Measurements from ENCODE around the gene SIN3B. TPM values are rescaled to one million over a fixed set of nuclear protein-coding genes. Genes with fewer than 3 reads are reported as not detected.
A peak's percentile ranks its signal among the peaks of the same experiment; 100 is the strongest.

Gene SIN3B
- total RNA-seq, 5 donors from 2014 or later (not counting 1 experiment from before 2014, with no cell fraction given) = 76.4 to 94.5 (median 84.1) TPM

DNA sequence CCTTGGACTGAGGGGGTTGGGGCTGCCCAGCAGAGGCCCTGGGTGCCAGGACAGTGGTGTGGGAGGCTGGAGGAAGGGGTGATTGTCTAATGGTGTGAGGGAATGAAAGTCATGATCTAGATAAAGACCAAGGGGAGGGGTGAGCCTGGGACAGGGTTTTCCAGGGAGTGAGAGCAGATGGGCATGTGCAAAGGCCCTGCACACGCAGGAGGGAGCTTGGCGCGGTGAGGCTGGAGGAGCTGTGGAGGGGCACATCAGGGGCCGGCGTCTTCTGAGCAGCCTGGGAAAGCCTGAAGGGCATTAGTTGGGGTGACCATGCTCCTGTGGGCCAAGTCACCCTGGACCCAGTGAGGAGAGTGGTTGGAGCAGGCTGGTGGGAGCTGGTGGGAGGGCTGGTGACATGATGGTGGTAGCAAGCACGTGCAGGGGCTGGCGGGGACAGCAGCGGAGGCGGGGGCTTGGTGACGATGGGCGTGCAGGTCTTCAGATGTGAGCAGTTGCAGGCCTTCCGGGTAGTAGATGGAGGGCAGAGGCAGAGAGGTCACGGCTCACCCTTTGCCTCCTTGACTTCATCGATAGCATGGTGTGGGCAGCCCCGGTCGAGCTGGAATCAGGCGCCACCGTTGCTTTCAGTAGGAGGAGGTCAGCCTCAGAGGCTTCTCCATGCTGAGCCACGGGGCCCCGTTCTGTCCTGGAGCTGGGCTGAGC, 39.4 kb downstream of the SIN3B start:
- no peaks in the 10 kb centered on the region for H3K9me3 ChIP-seq
- Mint-ChIP-seq H3K36me3 (peaks cover 36% of the 10 kb centered on the region), H3K27me3 (no peaks in the 10 kb centered on the region), H3K9me3 (no peaks in the 10 kb centered on the region), H3K4me3 (no peak overlapping the region), H3K27ac (no peak overlapping the region), H3K4me1 (peaks cover 0 to 1% (median under 1%) of the 10 kb centered on the region in 3 donors)
- H3K27me3 ChIP-seq (replicated peaks in 1 of 2; ENCODE audit: control insufficient read depth in 2 of 2, extremely low read depth in 1 of 2, insufficient read depth in 2 of 2, low read length in 1 of 2) = no peaks in the 10 kb centered on the region
- H3K4me3 ChIP-seq (ENCODE audit: control insufficient read depth in 1 of 2, extremely low read depth in 1 of 2, low read length in 1 of 2) = no peak overlapping the region
- CTCF ChIA-PET = no interaction called here
- no peaks in the 10 kb centered on the region for H3K4me1 ChIP-seq (ENCODE audit: control insufficient read depth in 1 of 2, extremely low read depth in 1 of 2, insufficient read depth in 2 of 2, low read length in 2 of 2)
- ATAC-seq (replicated peaks in 1 of 4) = no peak
- H3K36me3 ChIP-seq (ENCODE audit: control insufficient read depth in 2 of 2, extremely low read depth in 1 of 2, insufficient read depth in 1 of 2, low read length in 1 of 2) = peaks cover 18 to 77% of the 10 kb centered on the region in 2 donors
- no peak overlapping the region for H3K27ac ChIP-seq (ENCODE audit: low read length)
- 97% methylated on average over 20 of the region's 20 CpGs for WGBS (ENCODE audit: insufficient coverage)
- DNase-seq = no peak
- POLR2A ChIA-PET = no interaction called here

DNA sequence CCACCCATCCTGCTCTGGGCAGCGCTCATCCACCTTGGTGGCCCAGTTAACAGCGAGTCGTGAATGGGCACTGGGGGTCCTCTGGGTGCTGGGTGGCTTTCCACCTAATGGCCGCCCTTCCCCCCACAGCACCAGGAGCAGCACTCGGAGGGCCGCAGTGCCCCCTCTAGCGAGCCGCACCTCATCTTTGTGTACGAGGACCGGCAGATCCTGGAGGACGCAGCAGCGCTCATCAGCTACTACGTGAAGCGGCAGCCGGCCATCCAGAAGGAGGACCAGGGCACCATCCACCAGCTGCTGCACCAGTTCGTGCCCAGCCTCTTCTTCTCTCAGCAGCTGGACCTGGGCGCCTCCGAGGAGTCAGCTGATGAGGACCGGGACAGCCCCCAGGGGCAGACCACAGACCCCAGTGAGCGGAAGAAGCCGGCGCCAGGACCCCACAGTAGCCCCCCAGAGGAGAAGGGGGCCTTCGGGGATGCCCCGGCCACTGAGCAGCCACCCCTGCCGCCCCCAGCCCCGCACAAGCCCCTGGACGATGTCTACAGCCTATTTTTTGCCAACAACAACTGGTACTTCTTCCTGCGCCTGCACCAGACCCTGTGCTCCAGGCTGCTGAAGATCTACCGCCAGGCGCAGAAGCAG, 40.3 kb downstream of the SIN3B start:
- H3K27ac ChIP-seq (ENCODE audit: low read length) = no peak overlapping the region
- 99% methylated on average over 26 of the region's 30 CpGs for WGBS (ENCODE audit: insufficient coverage)
- H3K36me3 ChIP-seq (ENCODE audit: control insufficient read depth in 2 of 2, extremely low read depth in 1 of 2, insufficient read depth in 1 of 2, low read length in 1 of 2) = peaks cover 18 to 73% of the 10 kb centered on the region in 2 donors
- ChIA-PET CTCF (no interaction called here), POLR2A (no interaction called here)
- H3K9me3 ChIP-seq = no peaks in the 10 kb centered on the region
- peaks cover 7 to 10% (median 9%) of the 10 kb centered on the region in 3 donors for H3K4me1 Mint-ChIP-seq
- ATAC-seq (replicated peaks in 1 of 4) (no peak), DNase-seq (no peak)
- H3K4me3 Mint-ChIP-seq = no peak overlapping the region
- H3K4me1 ChIP-seq (ENCODE audit: control insufficient read depth in 1 of 2, extremely low read depth in 1 of 2, insufficient read depth in 2 of 2, low read length in 2 of 2) = no peaks in the 10 kb centered on the region
- H3K9me3 Mint-ChIP-seq = no peaks in the 10 kb centered on the region
- no peak overlapping the region for H3K4me3 ChIP-seq (ENCODE audit: control insufficient read depth in 1 of 2, extremely low read depth in 1 of 2, low read length in 1 of 2)
- H3K27ac Mint-ChIP-seq = no peak overlapping the region
- no peaks in the 10 kb centered on the region for H3K27me3 ChIP-seq (replicated peaks in 1 of 2; ENCODE audit: control insufficient read depth in 2 of 2, extremely low read depth in 1 of 2, insufficient read depth in 2 of 2, low read length in 1 of 2)
- H3K36me3 Mint-ChIP-seq = peaks cover 44% of the 10 kb centered on the region
- H3K27me3 Mint-ChIP-seq = no peaks in the 10 kb centered on the region

DNA sequence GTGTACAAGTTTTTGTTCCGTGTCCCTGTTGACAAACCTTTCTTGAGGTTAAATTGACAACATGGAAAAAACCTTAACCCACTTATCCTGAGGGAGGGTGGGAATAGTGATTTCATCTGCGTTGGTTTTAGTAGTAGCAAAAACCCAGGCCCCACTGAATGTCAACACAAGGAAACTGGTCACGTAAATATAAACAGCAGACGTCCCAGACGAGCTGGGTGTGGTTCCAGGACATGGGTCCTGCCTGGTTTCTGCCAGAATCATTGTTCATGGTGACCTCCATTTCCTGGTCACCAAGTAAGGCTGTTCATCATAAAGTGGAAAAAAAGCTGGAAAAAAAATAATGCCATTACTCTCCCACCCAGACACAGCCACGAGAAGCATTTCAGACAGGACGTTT, 42.7 kb downstream of the SIN3B start:
- WGBS (ENCODE audit: insufficient coverage) = 68% methylated on average over 3 of the region's 7 CpGs
- H3K9me3 ChIP-seq = no peaks in the 10 kb centered on the region
- Mint-ChIP-seq H3K27ac (no peak overlapping the region), H3K4me1 (peaks cover 13 to 20% (median 17%) of the 10 kb centered on the region in 3 donors), H3K27me3 (no peaks in the 10 kb centered on the region), H3K9me3 (no peaks in the 10 kb centered on the region), H3K4me3 (no peak overlapping the region), H3K36me3 (peaks cover 43% of the 10 kb centered on the region)
- H3K27ac ChIP-seq (ENCODE audit: low read length) = no peak overlapping the region
- no peaks in the 10 kb centered on the region for H3K27me3 ChIP-seq (replicated peaks in 1 of 2; ENCODE audit: control insufficient read depth in 2 of 2, extremely low read depth in 1 of 2, insufficient read depth in 2 of 2, low read length in 1 of 2)
- no peak overlapping the region for H3K4me3 ChIP-seq (ENCODE audit: control insufficient read depth in 1 of 2, extremely low read depth in 1 of 2, low read length in 1 of 2)
- ChIA-PET CTCF (no interaction called here), POLR2A (no interaction called here)
- peaks cover 0 to 4% of the 10 kb centered on the region in 2 experiments for H3K4me1 ChIP-seq (ENCODE audit: control insufficient read depth in 1 of 2, extremely low read depth in 1 of 2, insufficient read depth in 2 of 2, low read length in 2 of 2)
- H3K36me3 ChIP-seq (ENCODE audit: control insufficient read depth in 2 of 2, extremely low read depth in 1 of 2, insufficient read depth in 1 of 2, low read length in 1 of 2) = peaks cover 12 to 68% of the 10 kb centered on the region in 2 donors
- no peak for DNase-seq
- no peak for ATAC-seq (replicated peaks in 1 of 4)

DNA sequence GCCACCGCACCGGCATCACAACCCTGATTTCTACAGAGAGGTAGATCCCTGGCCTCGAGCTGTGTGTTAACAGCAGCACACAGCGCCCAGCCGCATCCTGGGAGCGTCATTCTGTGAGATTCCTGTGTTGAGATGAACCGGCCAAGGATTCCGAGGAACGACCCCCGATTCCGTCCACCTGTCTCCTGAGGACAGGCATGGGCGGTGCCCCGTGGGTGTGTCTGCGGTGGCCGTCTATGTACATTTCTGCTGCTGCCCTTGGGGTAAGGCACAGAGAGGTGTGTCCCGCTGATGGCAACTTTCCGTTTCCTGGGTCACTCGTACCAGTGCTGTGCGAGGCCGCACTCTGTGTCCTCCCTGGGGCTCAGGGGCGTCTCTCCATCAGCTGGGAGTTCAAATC, 43.5 kb downstream of the SIN3B start:
- peaks cover 14 to 67% of the 10 kb centered on the region in 2 donors for H3K36me3 ChIP-seq (ENCODE audit: control insufficient read depth in 2 of 2, extremely low read depth in 1 of 2, insufficient read depth in 1 of 2, low read length in 1 of 2)
- H3K27me3 ChIP-seq (replicated peaks in 1 of 2; ENCODE audit: control insufficient read depth in 2 of 2, extremely low read depth in 1 of 2, insufficient read depth in 2 of 2, low read length in 1 of 2) = no peaks in the 10 kb centered on the region
- Mint-ChIP-seq H3K4me3 (no peak overlapping the region), H3K9me3 (no peaks in the 10 kb centered on the region), H3K4me1 (peaks cover 13 to 20% (median 17%) of the 10 kb centered on the region in 3 donors), H3K27ac (no peak overlapping the region), H3K27me3 (no peaks in the 10 kb centered on the region), H3K36me3 (peaks cover 46% of the 10 kb centered on the region)
- peaks cover 0 to 4% of the 10 kb centered on the region in 2 experiments for H3K4me1 ChIP-seq (ENCODE audit: control insufficient read depth in 1 of 2, extremely low read depth in 1 of 2, insufficient read depth in 2 of 2, low read length in 2 of 2)
- CTCF ChIA-PET = no interaction called here
- no peak for DNase-seq
- POLR2A ChIA-PET = no interaction called here
- H3K27ac ChIP-seq (ENCODE audit: low read length) = no peak overlapping the region
- no peak for ATAC-seq (replicated peaks in 1 of 4)
- 97% methylated on average over 21 of the region's 21 CpGs for WGBS (ENCODE audit: insufficient coverage)
- no peak overlapping the region for H3K4me3 ChIP-seq (ENCODE audit: control insufficient read depth in 1 of 2, extremely low read depth in 1 of 2, low read length in 1 of 2)
- no peaks in the 10 kb centered on the region for H3K9me3 ChIP-seq

DNA sequence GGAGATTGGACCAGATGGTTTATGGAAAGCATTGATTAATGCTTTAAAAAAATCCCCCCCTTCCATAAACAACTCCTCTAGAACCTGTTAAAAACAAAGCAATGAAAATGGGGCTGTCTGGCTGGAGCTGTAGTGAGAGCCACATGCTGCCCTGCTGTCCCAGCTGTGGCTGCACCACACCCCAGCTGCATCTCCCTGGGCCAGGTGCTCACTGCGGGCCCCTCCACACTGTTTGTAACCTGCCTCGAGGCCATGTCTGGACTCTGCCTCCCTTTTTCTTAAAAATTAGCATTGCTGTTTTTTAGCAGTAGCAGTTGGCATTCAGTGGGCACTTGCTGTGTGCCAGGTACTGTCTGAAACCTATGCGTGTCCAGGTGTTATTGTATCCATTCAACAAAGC, 44.4 kb downstream of the SIN3B start:
- no peaks in the 10 kb centered on the region for H3K27me3 ChIP-seq (replicated peaks in 1 of 2; ENCODE audit: control insufficient read depth in 2 of 2, extremely low read depth in 1 of 2, insufficient read depth in 2 of 2, low read length in 1 of 2)
- H3K4me1 ChIP-seq (ENCODE audit: control insufficient read depth in 1 of 2, extremely low read depth in 1 of 2, insufficient read depth in 2 of 2, low read length in 2 of 2) = peaks cover 0 to 4% of the 10 kb centered on the region in 2 experiments
- Mint-ChIP-seq H3K4me3 (no peak overlapping the region), H3K27me3 (no peaks in the 10 kb centered on the region), H3K27ac (peak overlapping the region; percentile 61 to 87), H3K9me3 (no peaks in the 10 kb centered on the region), H3K36me3 (peaks cover 40% of the 10 kb centered on the region), H3K4me1 (peaks cover 13 to 20% (median 17%) of the 10 kb centered on the region in 3 donors)
- H3K36me3 ChIP-seq (ENCODE audit: control insufficient read depth in 2 of 2, extremely low read depth in 1 of 2, insufficient read depth in 1 of 2, low read length in 1 of 2) = peaks cover 21 to 69% of the 10 kb centered on the region in 2 donors
- CTCF ChIA-PET = no interaction called here
- no peaks in the 10 kb centered on the region for H3K9me3 ChIP-seq
- POLR2A ChIA-PET = no interaction called here
- peak overlapping the region; percentile 46 for H3K27ac ChIP-seq (ENCODE audit: low read length)
- ATAC-seq (replicated peaks in 1 of 4) = no peak
- no peak overlapping the region for H3K4me3 ChIP-seq (ENCODE audit: control insufficient read depth in 1 of 2, extremely low read depth in 1 of 2, low read length in 1 of 2)
- 92% methylated on average over 3 of the region's 3 CpGs for WGBS (ENCODE audit: insufficient coverage)
- no peak for DNase-seq

DNA sequence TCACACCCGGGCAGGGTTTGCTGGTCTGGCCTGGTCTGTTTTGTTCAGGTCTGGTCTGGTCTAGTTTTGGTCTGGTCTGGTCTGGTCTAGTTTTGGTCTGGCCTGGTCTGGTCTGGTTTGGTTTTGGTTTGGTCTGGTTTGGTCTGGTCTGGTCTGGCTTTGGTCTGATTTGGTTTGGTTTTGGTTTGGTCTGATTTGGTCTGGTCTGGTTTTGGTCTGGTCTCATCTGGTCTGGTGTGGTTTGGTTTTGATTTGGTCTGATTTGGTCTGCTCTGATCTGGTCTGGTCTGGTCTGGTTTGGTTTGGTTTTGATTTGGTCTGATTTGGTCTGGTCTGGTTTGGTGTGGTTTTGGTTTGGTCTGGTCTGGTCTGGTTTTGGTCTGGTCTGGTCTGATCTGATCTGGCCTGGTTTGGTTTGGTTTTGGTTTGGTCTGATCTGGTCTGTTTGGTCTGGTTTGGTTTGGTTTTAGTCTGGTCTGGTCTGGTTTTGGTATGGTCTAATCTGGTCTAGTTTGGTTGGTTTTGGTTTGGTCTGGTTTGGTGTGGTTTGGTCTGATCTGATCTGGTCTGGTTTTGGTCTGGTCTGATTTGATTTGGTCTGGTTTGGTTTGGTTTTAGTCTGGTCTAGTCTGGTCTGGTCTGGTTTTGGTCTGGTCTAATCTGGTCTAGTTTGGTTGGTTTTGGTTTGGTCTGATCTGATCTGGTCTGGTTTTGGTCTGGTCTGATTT, 45.2 kb downstream of the SIN3B start:
- ATAC-seq (replicated peaks in 1 of 4) (no peak), DNase-seq (no peak)
- Mint-ChIP-seq H3K27ac (peak overlapping the region; percentile 81 to 87), H3K36me3 (peaks cover 44% of the 10 kb centered on the region), H3K4me3 (peak overlapping the region in 1 of 3 donors; percentile 1), H3K4me1 (peaks cover 13 to 20% (median 17%) of the 10 kb centered on the region in 3 donors), H3K27me3 (no peaks in the 10 kb centered on the region), H3K9me3 (no peaks in the 10 kb centered on the region)
- WGBS (ENCODE audit: insufficient coverage) = 86% methylated on average over 1 of the region's 1 CpG
- Histone ChIP-seq H3K27me3 (replicated peaks in 1 of 2; ENCODE audit: control insufficient read depth in 2 of 2, extremely low read depth in 1 of 2, insufficient read depth in 2 of 2, low read length in 1 of 2) (no peaks in the 10 kb centered on the region), H3K4me1 (ENCODE audit: control insufficient read depth in 1 of 2, extremely low read depth in 1 of 2, insufficient read depth in 2 of 2, low read length in 2 of 2) (peaks cover 0 to 4% of the 10 kb centered on the region in 2 experiments), H3K27ac (ENCODE audit: low read length) (peak overlapping the region; percentile 46), H3K4me3 (ENCODE audit: control insufficient read depth in 1 of 2, extremely low read depth in 1 of 2, low read length in 1 of 2) (no peak overlapping the region), H3K9me3 (no peaks in the 10 kb centered on the region), H3K36me3 (ENCODE audit: control insufficient read depth in 2 of 2, extremely low read depth in 1 of 2, insufficient read depth in 1 of 2, low read length in 1 of 2) (peaks cover 26 to 72% of the 10 kb centered on the region in 2 donors)
- ChIA-PET CTCF (no interaction called here), POLR2A (no interaction called here)
